ENCODE data around the gene WLS. TPM values are rescaled to one million over a fixed set of nuclear protein-coding genes. Genes with fewer than 3 reads are reported as not detected.

The WLS gene
- total and polyA plus RNA-seq, 2 donors (not counting 1 experiment from before 2014, with no cell fraction given), result 0.49 TPM; not detected in 1

GRCh38 chr1:68228851-68229250 is 3.5 kb downstream of the WLS start:
- Histone ChIP-seq H3K27me3 (replicated peaks in 1 of 4; ENCODE audit: control extremely low read depth in 1 of 4, control insufficient read depth in 3 of 4, insufficient read depth in 4 of 4, low read length in 3 of 4) (peaks cover 0 to 34% (median 32%) of the 10 kb centered on the region in 4 experiments), H3K27ac (ENCODE audit: low read length in 2 of 2) (no peak overlapping the region), H4K20me1 (ENCODE audit: control insufficient read depth, insufficient read depth, low read length, poor library complexity, severe bottlenecking) (no peaks in the 10 kb centered on the region), H3K9me3 (ENCODE audit: control extremely low read depth in 1 of 3, control insufficient read depth in 2 of 3, insufficient read depth in 1 of 3, low read length in 2 of 3) (no peaks in the 10 kb centered on the region), H3K4me1 (ENCODE audit: control insufficient read depth in 2 of 2, insufficient read depth in 2 of 2, low read length in 2 of 2) (peaks cover 15 to 20% of the 10 kb centered on the region in 2 donors), H3K4me3 (ENCODE audit: control extremely low read depth in 1 of 5, extremely low read depth in 1 of 5, insufficient read depth in 1 of 5, low read depth in 2 of 5, low read length in 4 of 5) (no peak overlapping the region), H2AFZ (ENCODE audit: insufficient read depth, low read depth, low read length, poor library complexity, severe bottlenecking) (no peak overlapping the region), H3K4me2 (replicated peaks; ENCODE audit: low read depth, low read length, poor library complexity, severe bottlenecking) (no peak overlapping the region), H3K79me2 (ENCODE audit: control insufficient read depth, insufficient read depth, low read length) (no peaks in the 10 kb centered on the region), H3K9ac (ENCODE audit: low read length) (no peak overlapping the region), H3K36me3 (replicated peaks in 1 of 2; ENCODE audit: control extremely low read depth in 1 of 2, control insufficient read depth in 1 of 2, extremely low read depth in 1 of 2, insufficient read depth in 2 of 2, low read length in 1 of 2) (no peaks in the 10 kb centered on the region)
- ChIA-PET POLR2A (no interaction called here), CTCF (no interaction called here)
- Mint-ChIP-seq H3K4me3 (no peak overlapping the region), H3K27ac (no peak overlapping the region), H3K4me1 (peaks cover 23% of the 10 kb centered on the region), H3K27me3 (peaks cover 56% of the 10 kb centered on the region), H3K9me3 (ENCODE audit: insufficient read depth) (no peaks in the 10 kb centered on the region)
- TF ChIP-seq EZH2 (IDR thresholded peaks at IDR 0.05; ENCODE audit: borderline replicate concordance, insufficient read depth, low read depth, low read length, poor library complexity, severe bottlenecking), result no peak
- TF ChIP-seq CTCF (IDR thresholded peaks at IDR 0.05), result no peak
- ATAC-seq (ENCODE audit: low read depth) (no peak), DNase-seq (no peak)
- WGBS (ENCODE audit: insufficient coverage), result no CpG with 5 or more reads among the region's 3 CpGs
- intact Hi-C loops (cut with micrococcal nuclease), result no loop called here

GRCh38 chr1:68227598-68227997 is 4.7 kb downstream of the WLS start:
- H3K4me1 Mint-ChIP-seq, result peaks cover 14% of the 10 kb centered on the region
- Histone ChIP-seq H3K27ac (ENCODE audit: low read length in 2 of 2) (no peak overlapping the region), H3K4me2 (replicated peaks; ENCODE audit: low read depth, low read length, poor library complexity, severe bottlenecking) (no peak overlapping the region), H3K4me1 (ENCODE audit: control insufficient read depth in 2 of 2, insufficient read depth in 2 of 2, low read length in 2 of 2) (peaks cover 10 to 15% of the 10 kb centered on the region in 2 donors), H3K27me3 (replicated peaks in 1 of 4; ENCODE audit: control extremely low read depth in 1 of 4, control insufficient read depth in 3 of 4, insufficient read depth in 4 of 4, low read length in 3 of 4) (peaks cover 0 to 24% (median 22%) of the 10 kb centered on the region in 4 experiments), H3K36me3 (replicated peaks in 1 of 2; ENCODE audit: control extremely low read depth in 1 of 2, control insufficient read depth in 1 of 2, extremely low read depth in 1 of 2, insufficient read depth in 2 of 2, low read length in 1 of 2) (no peaks in the 10 kb centered on the region), H3K4me3 (ENCODE audit: control extremely low read depth in 1 of 5, extremely low read depth in 1 of 5, insufficient read depth in 1 of 5, low read depth in 2 of 5, low read length in 4 of 5) (no peak overlapping the region), H3K9ac (ENCODE audit: low read length) (no peak overlapping the region), H3K9me3 (ENCODE audit: control extremely low read depth in 1 of 3, control insufficient read depth in 2 of 3, insufficient read depth in 1 of 3, low read length in 2 of 3) (no peaks in the 10 kb centered on the region), H3K79me2 (ENCODE audit: control insufficient read depth, insufficient read depth, low read length) (no peaks in the 10 kb centered on the region), H2AFZ (ENCODE audit: insufficient read depth, low read depth, low read length, poor library complexity, severe bottlenecking) (no peak overlapping the region), H4K20me1 (ENCODE audit: control insufficient read depth, insufficient read depth, low read length, poor library complexity, severe bottlenecking) (no peaks in the 10 kb centered on the region)
- ATAC-seq (ENCODE audit: low read depth) (no peak), DNase-seq (no peak)
- intact Hi-C loops (cut with micrococcal nuclease), result no loop called here
- POLR2A ChIA-PET, result no interaction called here
- H3K27ac Mint-ChIP-seq, result no peak overlapping the region
- TF ChIP-seq EZH2 (IDR thresholded peaks at IDR 0.05; ENCODE audit: borderline replicate concordance, insufficient read depth, low read depth, low read length, poor library complexity, severe bottlenecking) (no peak), CTCF (IDR thresholded peaks at IDR 0.05) (no peak)
- CTCF ChIA-PET, result no interaction called here
- H3K4me3 Mint-ChIP-seq, result no peak overlapping the region
- peaks cover 52% of the 10 kb centered on the region for H3K27me3 Mint-ChIP-seq
- no peaks in the 10 kb centered on the region for H3K9me3 Mint-ChIP-seq (ENCODE audit: insufficient read depth)

All from B cell (primary cell).